Measurements from ENCODE around the gene STARD3.

Gene STARD3

DNA sequence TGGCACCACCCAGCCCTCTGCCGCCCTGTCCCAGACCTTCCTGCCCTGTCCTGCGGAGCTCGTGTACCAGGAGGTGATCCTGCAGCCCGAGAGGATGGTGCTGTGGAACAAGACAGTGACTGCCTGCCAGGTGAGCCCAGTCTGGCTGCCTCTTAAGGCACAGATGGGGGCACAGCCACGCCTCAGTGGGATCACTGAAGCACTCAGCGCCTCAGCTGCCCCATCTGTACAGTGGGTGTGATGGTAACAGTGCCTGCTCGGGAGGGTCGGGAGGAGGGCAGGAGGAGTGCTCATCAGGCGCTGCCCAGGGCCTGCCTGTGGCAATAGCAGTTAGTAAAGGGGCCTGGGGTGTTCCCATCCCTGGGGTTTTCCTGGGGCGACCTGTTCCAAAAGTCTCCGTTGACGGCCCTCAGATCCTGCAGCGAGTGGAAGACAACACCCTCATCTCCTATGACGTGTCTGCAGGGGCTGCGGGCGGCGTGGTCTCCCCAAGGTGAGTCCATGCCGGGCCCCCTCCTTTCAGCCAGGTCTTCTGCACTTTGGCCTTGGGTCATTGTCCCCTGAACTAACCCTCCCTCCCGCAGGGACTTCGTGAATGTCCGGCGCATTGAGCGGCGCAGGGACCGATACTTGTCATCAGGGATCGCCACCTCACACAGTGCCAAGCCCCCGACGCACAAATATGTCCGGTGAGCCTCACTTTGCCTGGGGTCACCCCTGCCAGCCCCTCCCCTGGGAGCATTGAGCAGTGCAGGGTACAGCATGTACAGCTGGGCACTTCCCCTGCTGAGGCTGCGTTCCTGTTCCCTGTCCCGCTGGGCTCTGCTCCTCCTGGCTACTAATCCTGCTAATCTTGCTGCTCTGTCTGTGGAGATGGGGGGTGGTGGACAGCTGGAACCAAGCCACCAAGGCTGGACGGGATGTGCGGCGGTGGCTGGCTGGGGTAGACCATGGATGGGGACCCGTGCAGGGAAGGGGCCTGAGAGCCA lies 23.7 kb downstream of the STARD3 start:
- TF ChIP-seq ZFX (IDR thresholded peaks at IDR 0.05) = no peak
- TF ChIP-seq, protein P1, sequence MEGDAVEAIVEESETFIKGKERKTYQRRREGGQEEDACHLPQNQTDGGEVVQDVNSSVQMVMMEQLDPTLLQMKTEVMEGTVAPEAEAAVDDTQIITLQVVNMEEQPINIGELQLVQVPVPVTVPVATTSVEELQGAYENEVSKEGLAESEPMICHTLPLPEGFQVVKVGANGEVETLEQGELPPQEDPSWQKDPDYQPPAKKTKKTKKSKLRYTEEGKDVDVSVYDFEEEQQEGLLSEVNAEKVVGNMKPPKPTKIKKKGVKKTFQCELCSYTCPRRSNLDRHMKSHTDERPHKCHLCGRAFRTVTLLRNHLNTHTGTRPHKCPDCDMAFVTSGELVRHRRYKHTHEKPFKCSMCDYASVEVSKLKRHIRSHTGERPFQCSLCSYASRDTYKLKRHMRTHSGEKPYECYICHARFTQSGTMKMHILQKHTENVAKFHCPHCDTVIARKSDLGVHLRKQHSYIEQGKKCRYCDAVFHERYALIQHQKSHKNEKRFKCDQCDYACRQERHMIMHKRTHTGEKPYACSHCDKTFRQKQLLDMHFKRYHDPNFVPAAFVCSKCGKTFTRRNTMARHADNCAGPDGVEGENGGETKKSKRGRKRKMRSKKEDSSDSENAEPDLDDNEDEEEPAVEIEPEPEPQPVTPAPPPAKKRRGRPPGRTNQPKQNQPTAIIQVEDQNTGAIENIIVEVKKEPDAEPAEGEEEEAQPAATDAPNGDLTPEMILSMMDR (conservative IDR thresholded peaks at IDR 0.05) = no peak
- H3K27ac ChIP-seq = no peak overlapping the region

DNA sequence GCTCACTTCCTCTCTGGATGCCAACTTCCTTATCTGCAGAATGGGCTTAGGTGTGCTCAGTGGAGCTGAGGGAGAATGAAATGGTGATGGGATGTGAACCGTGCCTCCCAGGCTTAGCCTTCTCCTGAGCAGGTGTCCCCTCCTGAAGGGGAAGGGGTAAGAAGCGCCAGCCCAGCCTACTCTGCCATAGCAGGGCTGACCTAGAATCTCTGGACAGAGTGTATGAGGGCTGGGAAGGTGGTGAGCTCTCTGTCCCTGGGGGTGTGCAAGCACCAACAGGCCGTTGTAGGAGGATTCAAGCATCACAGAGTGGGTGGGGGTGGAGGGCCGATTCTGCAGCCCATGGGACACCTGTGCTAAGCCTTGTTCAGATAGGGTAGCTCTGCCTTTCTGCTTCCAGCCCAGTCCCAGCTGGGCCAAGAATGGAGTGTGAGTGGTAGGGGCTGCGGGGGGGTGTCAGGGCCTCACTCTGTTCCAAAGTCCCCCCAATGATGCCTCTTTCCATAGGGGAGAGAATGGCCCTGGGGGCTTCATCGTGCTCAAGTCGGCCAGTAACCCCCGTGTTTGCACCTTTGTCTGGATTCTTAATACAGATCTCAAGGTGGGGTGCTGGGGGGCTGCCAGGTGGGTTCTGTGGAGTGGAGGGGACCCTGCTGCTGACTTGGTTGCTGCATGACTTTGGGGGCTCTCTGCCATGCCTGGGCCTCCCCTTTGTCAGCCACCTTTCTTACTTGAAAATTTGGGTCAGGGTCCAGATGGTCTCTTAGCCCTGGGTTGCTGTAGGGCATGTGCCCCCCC lies 25.0 kb downstream of the STARD3 start:
- H3K27ac ChIP-seq = peak overlapping the region; percentile 30; the same call in 1 of the 2 replicates
- TF ChIP-seq, protein P1 (conservative IDR thresholded peaks at IDR 0.05) = no peak
- no peak for TF ChIP-seq ZFX (IDR thresholded peaks at IDR 0.05)

DNA sequence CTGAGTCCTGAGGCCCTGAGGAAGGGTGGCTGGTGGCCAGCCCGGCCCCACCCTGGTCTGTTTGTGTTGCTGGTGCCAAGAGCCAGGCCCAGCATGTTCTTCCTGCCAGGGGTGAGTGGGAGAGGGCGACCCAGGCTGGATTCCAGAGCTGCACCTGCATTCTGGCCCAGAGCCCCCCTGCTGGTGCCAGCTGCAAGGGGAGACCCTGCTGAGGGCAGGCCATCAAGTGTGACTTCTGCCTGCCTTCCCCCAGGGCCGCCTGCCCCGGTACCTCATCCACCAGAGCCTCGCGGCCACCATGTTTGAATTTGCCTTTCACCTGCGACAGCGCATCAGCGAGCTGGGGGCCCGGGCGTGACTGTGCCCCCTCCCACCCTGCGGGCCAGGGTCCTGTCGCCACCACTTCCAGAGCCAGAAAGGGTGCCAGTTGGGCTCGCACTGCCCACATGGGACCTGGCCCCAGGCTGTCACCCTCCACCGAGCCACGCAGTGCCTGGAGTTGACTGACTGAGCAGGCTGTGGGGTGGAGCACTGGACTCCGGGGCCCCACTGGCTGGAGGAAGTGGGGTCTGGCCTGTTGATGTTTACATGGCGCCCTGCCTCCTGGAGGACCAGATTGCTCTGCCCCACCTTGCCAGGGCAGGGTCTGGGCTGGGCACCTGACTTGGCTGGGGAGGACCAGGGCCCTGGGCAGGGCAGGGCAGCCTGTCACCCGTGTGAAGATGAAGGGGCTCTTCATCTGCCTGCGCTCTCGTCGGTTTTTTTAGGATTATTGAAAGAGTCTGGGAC lies 25.8 kb downstream of the STARD3 start:
- no peak for TF ChIP-seq ZFX (IDR thresholded peaks at IDR 0.05)
- TF ChIP-seq, protein P1 (conservative IDR thresholded peaks at IDR 0.05) = no peak

DNA sequence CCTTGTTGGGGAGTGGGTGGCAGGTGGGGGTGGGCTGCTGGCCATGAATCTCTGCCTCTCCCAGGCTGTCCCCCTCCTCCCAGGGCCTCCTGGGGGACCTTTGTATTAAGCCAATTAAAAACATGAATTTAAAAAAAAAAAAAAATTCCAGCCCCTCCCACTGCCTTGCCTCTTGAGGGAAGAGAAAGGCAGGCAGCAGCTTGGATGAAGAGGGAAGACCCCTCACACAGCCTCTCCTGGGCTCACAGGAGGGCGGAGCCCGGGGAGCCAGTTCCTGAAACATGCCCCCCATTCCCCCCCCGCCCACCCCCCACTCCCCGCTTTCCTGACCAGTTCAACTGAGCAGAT lies 26.4 kb downstream of the STARD3 start:
- peak overlapping the region; percentile 30 for H3K27ac ChIP-seq
- no peak for TF ChIP-seq ZFX (IDR thresholded peaks at IDR 0.05)
- TF ChIP-seq, protein P1 (conservative IDR thresholded peaks at IDR 0.05) = no peak

More for the DNA sequence above, 25.8 kb downstream of the STARD3 start:
- H3K27ac ChIP-seq = peak overlapping the region; percentile 30; the same call in 1 of the 2 replicates

DNA sequence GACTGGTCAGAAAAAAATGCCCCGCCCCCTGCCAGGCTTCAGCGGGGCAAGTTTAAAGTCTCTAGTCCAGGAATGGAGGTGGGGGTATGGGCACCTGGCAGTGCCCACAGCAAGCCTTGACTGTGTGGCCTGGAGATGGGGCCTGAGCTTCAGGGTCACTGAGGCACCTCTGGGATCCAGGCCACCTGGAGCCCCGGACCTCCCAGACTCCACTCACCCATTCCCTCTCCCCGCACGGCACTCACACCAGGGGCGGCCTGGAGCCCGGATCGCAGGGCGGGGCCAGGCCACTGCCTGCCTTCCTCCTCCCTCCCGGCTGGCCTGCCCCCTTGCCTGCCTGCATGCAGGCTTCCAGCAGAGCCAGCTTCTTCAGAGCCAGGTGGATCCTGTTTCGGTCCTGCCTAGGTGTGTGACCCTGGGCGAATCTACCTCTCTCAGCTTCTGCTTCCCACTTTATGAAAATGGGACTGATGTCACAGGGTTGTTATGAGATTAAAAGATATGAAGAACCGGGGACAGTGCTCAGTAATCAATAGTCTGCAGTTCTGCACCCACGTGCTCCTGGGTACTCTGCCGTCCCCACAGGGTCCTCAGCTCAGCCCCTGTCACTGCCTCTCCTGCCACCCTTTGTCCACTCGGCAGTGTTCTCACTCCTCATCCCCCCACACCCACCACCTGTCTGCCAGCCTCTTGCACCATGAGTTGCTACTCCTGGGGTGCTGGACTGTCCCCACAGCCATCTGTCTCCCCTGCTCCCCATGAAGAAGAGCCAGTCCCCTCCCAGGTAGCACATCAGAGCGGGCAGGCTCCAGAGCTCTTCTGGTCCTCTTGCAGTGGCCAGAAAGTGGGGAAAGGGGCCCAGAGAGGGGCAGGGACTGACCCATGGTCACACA lies 27.0 kb downstream of the STARD3 start:
- peak overlapping the region; percentile 30 for H3K27ac ChIP-seq
- TF ChIP-seq, protein P1 (conservative IDR thresholded peaks at IDR 0.05) = no peak
- TF ChIP-seq ZFX (IDR thresholded peaks at IDR 0.05) = no peak

Data from C4-2B (cell line).